HG03064 (cell line): Measurements from ENCODE around the gene RBMS3.
"Not testable (repeated sequence)": the region's sequence is repeated elsewhere in the genome, so short reads cannot be mapped to it uniquely, and the experiment has no call there.

ENCODE experiments used
- ATAC-seq: cut with Tn5 transposase; IDR thresholded peaks from one replicate; pipeline ENCODE4 v1.9.1; 2021; ENCODE audit warnings: low read depth; ENCODE audit not compliant: unreplicated experiment

The RBMS3 gene

DNA sequence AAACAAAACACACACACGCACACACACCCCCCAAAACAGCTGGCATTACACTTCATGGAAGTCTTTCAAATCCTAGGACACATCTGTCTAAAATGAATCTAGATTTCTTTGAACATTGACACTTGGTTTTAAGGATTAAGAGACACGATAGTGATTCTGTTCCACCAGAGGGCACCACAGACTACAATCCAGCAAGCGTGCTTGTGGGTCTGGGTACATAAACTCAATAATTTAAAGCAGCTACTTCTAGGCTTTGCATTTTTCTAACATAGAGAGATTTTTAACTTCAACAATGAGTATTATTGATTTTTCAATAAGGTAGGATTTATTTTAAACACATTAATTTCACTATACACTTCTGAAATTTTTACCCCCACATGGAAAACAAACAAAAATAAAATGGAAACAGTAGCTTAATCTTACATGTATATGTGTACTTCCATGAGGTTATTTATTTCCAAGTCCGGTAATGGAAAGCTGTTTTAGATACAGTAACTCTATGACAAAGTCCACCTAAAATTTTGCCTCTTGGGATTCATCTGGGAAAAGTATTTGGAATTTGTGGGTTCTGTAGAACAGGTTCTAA lies 761.5 kb downstream of the RBMS3 start:
- no peak for ATAC-seq

GRCh38 chr3:30042916-30043555 lies 762.2 kb downstream of the RBMS3 start:
- no peak for ATAC-seq

GRCh38 chr3:30044515-30044914 lies 763.6 kb downstream of the RBMS3 start:
- no peak for ATAC-seq

- ATAC-seq = no peak
Observed at GRCh38 chr3:30048431-30048830, 767.6 kb downstream of the RBMS3 start.

- not testable (repeated sequence) for ATAC-seq
Observed at GRCh38 chr3:30050116-30050515, 769.2 kb downstream of the RBMS3 start.

DNA sequence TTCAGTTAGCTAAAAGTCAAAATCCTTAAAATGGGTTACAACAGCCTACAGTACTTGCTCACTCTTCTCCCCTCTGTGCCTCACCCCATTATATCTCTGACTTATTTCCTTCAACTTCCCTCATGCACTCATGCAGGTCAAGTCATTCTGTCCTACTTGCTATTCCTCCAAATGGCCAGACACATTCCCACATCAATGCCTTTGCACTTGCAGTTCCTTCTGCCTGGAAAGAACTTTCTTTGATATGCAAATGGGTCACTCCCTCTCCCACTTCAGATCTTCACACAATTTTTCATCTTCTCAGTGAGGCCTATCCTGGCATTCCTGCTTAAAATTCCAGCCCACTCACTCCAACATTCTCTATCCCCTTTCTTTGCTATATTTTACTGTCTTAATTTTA lies 778.4 kb downstream of the RBMS3 start:
- ATAC-seq = no peak
